Natural killer cell (primary cell): ENCODE measurements around the gene LYPD6B. TPM values are rescaled to one million over a fixed set of nuclear protein-coding genes. Genes with fewer than 3 reads are reported as not detected.

Source experiments
- ATAC-seq, 3 donors: fragments of 150-1000 bp in 2 of 3; fragments of 200-7000 bp in 1 of 3; cut with Tn5 transposase; 1 replicate in 1 of 3; 2 replicates in 2 of 3; pipeline ENCODE4 v1.10.0; 2021; ENCODE audit warnings: mild to moderate bottlenecking in 2 of 3, moderate library complexity in 2 of 3
- DNase-seq, 2 donors: peaks; one replicate each; pipeline versions ENCODE4 v3.0.0 to v3.0.0-alpha.2; 2013 to 2021; ENCODE audit warnings: mixed read lengths in 1 of 2
- H3K27ac ChIP-seq: one replicate; pipeline ENCODE4 v1.5.1; 2013; ENCODE audit warnings: mild to moderate bottlenecking, low read length
- H3K27me3 ChIP-seq: one replicate; pipeline ENCODE4 v1.6.1; 2013; ENCODE audit warnings: low read length; ENCODE audit not compliant: control insufficient read depth, insufficient read depth
- H3K36me3 ChIP-seq: one replicate; pipeline ENCODE4 v1.6.1; 2013; ENCODE audit warnings: low read length; ENCODE audit not compliant: control insufficient read depth, insufficient read depth
- H3K4me1 ChIP-seq: one replicate; pipeline ENCODE4 v1.6.1; 2013; ENCODE audit warnings: low read length; ENCODE audit not compliant: control insufficient read depth, insufficient read depth
- H3K4me3 ChIP-seq: one replicate; pipeline ENCODE4 v1.5.1; 2013; ENCODE audit warnings: low read length
- H3K9me3 ChIP-seq: one replicate; pipeline ENCODE4 v1.6.1; 2013; ENCODE audit warnings: low read length; ENCODE audit not compliant: control insufficient read depth, insufficient read depth
- H3K27ac Mint-ChIP-seq, 2 donors: one replicate each; pipeline ENCODE4 v1.8.0; 2022; ENCODE audit warnings: mild to moderate bottlenecking in 2 of 2, mixed read lengths in 2 of 2, moderate library complexity in 1 of 2
- H3K27me3 Mint-ChIP-seq, 2 donors: one replicate each; pipeline ENCODE4 v1.8.0; 2022; ENCODE audit warnings: low read depth in 2 of 2, mixed read lengths in 2 of 2
- H3K36me3 Mint-ChIP-seq: one replicate; pipeline ENCODE4 v1.8.0; 2022; ENCODE audit warnings: mixed read lengths
- H3K4me1 Mint-ChIP-seq, 2 donors: one replicate each; pipeline ENCODE4 v1.8.0; 2022; ENCODE audit warnings: mixed read lengths in 2 of 2
- H3K4me3 Mint-ChIP-seq: one replicate; pipeline ENCODE4 v1.8.0; 2022; ENCODE audit warnings: mild to moderate bottlenecking, moderate library complexity, mixed read lengths
- H3K9me3 Mint-ChIP-seq, 2 donors: one replicate each; pipeline ENCODE4 v1.8.0; 2022; ENCODE audit warnings: mixed read lengths in 2 of 2
- WGBS: methylation state at CpG from one replicate; pipeline ENCODE4 v1.1.7; 2013; ENCODE audit warnings: missing lambda C conversion rate; ENCODE audit not compliant: insufficient coverage; 5-methylcytosine and 5-hydroxymethylcytosine counted together
- intact Hi-C: fragments of 100-400 bp; cut with micrococcal nuclease; formaldehyde crosslinking; loops from one replicate; pipeline ENCODE4 v1.14.2; 2022
- total RNA-seq, 4 donors: library from RNA; stranded (reverse); fragments of 120-200 nt in 1 of 4; gene quantifications; one replicate each; pipeline versions ENCODE4 v1.2.3 to v1.2.4, GENCODE V29; 2013 to 2022
- TF ChIP-seq, protein P1 (sequence below): fragments of 200-600 bp; IDR thresholded peaks from one replicate; pipeline ENCODE4 v1.8.0; 2022; ENCODE audit warnings: antibody characterized with exemption

LYPD6B gene
- total RNA-seq, 3 donors from 2014 or later (not counting 1 experiment from before 2014, with no cell fraction given): not detected

DNA sequence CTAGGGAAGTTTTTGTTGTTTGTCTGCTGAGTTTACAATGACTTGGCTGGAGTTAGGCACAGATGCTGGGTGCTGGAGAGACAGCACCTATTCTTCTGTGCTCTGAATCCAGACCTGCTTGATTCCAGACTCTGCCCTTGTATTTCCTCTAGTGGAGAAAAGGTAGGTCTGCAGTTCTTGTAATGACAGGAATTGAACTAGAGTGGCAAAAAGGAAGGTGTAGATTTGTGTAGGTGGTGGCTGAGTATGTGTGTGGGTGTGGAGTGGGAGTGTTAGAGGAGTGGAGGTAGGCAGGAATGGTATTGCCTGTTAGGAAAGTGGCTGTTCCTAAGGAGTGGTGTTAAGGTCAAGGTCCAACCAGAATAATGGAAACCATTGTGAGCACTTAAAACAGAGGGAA, 220.0 kb downstream of the LYPD6B start:
- H3K36me3 Mint-ChIP-seq: no peaks in the 10 kb centered on the region
- Histone ChIP-seq H3K27ac (no peak overlapping the region), H3K36me3 (no peaks in the 10 kb centered on the region), H3K4me1 (no peaks in the 10 kb centered on the region), H3K27me3 (no peaks in the 10 kb centered on the region), H3K9me3 (peaks cover 4% of the 10 kb centered on the region), H3K4me3 (no peak overlapping the region)
- ATAC-seq: no peak
- H3K27ac Mint-ChIP-seq: no peak overlapping the region
- intact Hi-C loops: no loop called here
- H3K4me3 Mint-ChIP-seq: no peak overlapping the region
- DNase-seq: no peak
- peaks cover 10 to 22% of the 10 kb centered on the region in 2 donors for H3K9me3 Mint-ChIP-seq
- H3K27me3 Mint-ChIP-seq: no peaks in the 10 kb centered on the region
- TF ChIP-seq, protein P1, sequence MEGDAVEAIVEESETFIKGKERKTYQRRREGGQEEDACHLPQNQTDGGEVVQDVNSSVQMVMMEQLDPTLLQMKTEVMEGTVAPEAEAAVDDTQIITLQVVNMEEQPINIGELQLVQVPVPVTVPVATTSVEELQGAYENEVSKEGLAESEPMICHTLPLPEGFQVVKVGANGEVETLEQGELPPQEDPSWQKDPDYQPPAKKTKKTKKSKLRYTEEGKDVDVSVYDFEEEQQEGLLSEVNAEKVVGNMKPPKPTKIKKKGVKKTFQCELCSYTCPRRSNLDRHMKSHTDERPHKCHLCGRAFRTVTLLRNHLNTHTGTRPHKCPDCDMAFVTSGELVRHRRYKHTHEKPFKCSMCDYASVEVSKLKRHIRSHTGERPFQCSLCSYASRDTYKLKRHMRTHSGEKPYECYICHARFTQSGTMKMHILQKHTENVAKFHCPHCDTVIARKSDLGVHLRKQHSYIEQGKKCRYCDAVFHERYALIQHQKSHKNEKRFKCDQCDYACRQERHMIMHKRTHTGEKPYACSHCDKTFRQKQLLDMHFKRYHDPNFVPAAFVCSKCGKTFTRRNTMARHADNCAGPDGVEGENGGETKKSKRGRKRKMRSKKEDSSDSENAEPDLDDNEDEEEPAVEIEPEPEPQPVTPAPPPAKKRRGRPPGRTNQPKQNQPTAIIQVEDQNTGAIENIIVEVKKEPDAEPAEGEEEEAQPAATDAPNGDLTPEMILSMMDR: no peak
- no peaks in the 10 kb centered on the region for H3K4me1 Mint-ChIP-seq

DNA sequence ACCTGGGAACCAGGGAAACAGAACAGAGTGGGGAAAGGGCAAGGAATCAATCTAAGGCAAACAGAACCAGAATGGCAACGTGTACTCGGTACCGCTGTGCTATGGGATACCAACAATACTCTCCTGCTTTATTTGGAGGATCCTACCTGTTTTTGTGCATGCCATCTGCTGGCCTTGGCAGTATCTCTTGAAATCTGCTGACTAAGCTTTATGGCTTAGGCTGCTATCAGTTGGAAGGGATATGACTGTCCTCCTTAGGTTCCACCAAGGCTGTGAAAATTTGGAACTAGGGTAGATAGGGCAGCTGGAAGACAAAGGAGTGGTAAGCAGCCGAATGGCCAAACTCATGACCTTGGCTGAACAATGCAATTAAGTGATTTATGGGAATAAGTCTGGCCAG, 220.6 kb downstream of the LYPD6B start:
- DNase-seq: no peak
- no peak overlapping the region for H3K27ac Mint-ChIP-seq
- intact Hi-C loops: no loop called here
- no peaks in the 10 kb centered on the region for H3K36me3 Mint-ChIP-seq
- TF ChIP-seq, protein P1: no peak
- H3K4me3 ChIP-seq: no peak overlapping the region
- peaks cover 4% of the 10 kb centered on the region for H3K9me3 ChIP-seq
- H3K27me3 Mint-ChIP-seq: no peaks in the 10 kb centered on the region
- H3K4me1 Mint-ChIP-seq: no peaks in the 10 kb centered on the region
- 91% methylated on average over 4 of the region's 4 CpGs for WGBS
- H3K27me3 ChIP-seq: no peaks in the 10 kb centered on the region
- ATAC-seq: no peak
- peaks cover 10 to 20% of the 10 kb centered on the region in 2 donors for H3K9me3 Mint-ChIP-seq
- no peak overlapping the region for H3K4me3 Mint-ChIP-seq
- no peaks in the 10 kb centered on the region for H3K4me1 ChIP-seq
- H3K36me3 ChIP-seq: no peaks in the 10 kb centered on the region
- H3K27ac ChIP-seq: no peak overlapping the region

DNA sequence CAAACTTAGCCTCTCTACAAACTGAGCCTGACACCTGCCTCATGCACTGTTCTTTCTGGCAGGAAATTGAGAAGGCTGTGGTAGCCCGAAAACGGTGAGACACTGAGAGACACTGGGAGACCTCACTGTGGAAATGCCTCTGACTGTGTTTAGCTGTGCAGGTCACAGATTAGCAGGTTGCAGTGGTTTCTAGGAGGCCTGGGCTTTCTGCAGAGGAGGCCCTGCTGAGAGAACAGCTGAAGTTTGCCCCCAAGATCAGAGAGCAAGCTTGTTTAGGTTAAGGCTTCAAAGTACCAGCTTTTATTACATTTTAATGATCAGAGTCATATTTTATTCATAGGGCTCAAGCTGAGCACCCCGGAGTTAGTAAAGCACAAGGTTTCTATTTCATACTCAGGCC, 223.2 kb downstream of the LYPD6B start:
- no peaks in the 10 kb centered on the region for H3K36me3 Mint-ChIP-seq
- WGBS: 44% methylated on average over 2 of the region's 3 CpGs
- ATAC-seq: no peak
- no peaks in the 10 kb centered on the region for H3K4me1 Mint-ChIP-seq
- Histone ChIP-seq H3K27ac (no peak overlapping the region), H3K9me3 (peaks cover 4% of the 10 kb centered on the region), H3K36me3 (no peaks in the 10 kb centered on the region), H3K4me1 (no peaks in the 10 kb centered on the region), H3K27me3 (no peaks in the 10 kb centered on the region), H3K4me3 (no peak overlapping the region)
- no peak for DNase-seq
- intact Hi-C loops: no loop called here
- H3K27me3 Mint-ChIP-seq: no peaks in the 10 kb centered on the region
- no peak overlapping the region for H3K4me3 Mint-ChIP-seq
- no peak overlapping the region for H3K27ac Mint-ChIP-seq
- peaks cover 3 to 8% of the 10 kb centered on the region in 2 donors for H3K9me3 Mint-ChIP-seq
- TF ChIP-seq, protein P1: no peak

Other genes with a start within 250 kb of the LYPD6B start
- gene KIF5C, start 163.5 kb upstream of the LYPD6B start, total RNA-seq: 1 to 10 TPM in 2 of 3 donors, under 1 TPM in 1; 0.42 to 2.7 (median 1.8) TPM